GM18499 (cell line): ENCODE data around the gene SLC9B1.
A peak's percentile ranks its signal among the peaks of the same experiment; 100 is the strongest.
"Not testable (repeated sequence)": the region's sequence is repeated elsewhere in the genome, so short reads cannot be mapped to it uniquely, and the experiment has no call there.

Experiments used
- ATAC-seq: cut with Tn5 transposase; IDR thresholded peaks from one replicate; pipeline ENCODE4 v1.9.1; 2021; ENCODE audit warnings: moderate number of reproducible peaks; ENCODE audit not compliant: insufficient read depth, unreplicated experiment

Gene SLC9B1

GRCh38 chr4:102878901-102879300, 140.6 kb downstream of the SLC9B1 start:
- ATAC-seq, result no peak

GRCh38 chr4:102878349-102878748, 141.2 kb downstream of the SLC9B1 start:
- not testable (repeated sequence) for ATAC-seq

GRCh38 chr4:102877477-102878106, 141.9 kb downstream of the SLC9B1 start:
- not testable (repeated sequence) for ATAC-seq

GRCh38 chr4:102871772-102872171, 147.7 kb downstream of the SLC9B1 start:
- no peak for ATAC-seq

GRCh38 chr4:102869569-102870197, 149.8 kb downstream of the SLC9B1 start:
- peak; percentile 8 for ATAC-seq

- peak; percentile 76 for ATAC-seq
Measured at GRCh38 chr4:102868781-102869568, 150.5 kb downstream of the SLC9B1 start, which contains the start of gene CISD2. TSS of gene CISD2 (plus strand) at chr4:102868992. CDS start at chr4:102869085, 93 bp downstream.

- no peak for ATAC-seq
Measured at GRCh38 chr4:102868153-102868780, 151.2 kb downstream of the SLC9B1 start.

GRCh38 chr4:102867278-102868152, 152.0 kb downstream of the SLC9B1 start:
- no peak for ATAC-seq

- not testable (repeated sequence) for ATAC-seq
Measured at GRCh38 chr4:102865327-102865726, 154.2 kb downstream of the SLC9B1 start.

GRCh38 chr4:102862747-102863146, 156.8 kb downstream of the SLC9B1 start:
- no peak for ATAC-seq

GRCh38 chr4:102862016-102862415, 157.5 kb downstream of the SLC9B1 start:
- ATAC-seq, result no peak

GRCh38 chr4:102860611-102861324, 158.7 kb downstream of the SLC9B1 start:
- no peak for ATAC-seq

- ATAC-seq, result no peak
Measured at GRCh38 chr4:102858828-102859464, 160.6 kb downstream of the SLC9B1 start.
